Endothelial cell of umbilical vein (primary cell): ENCODE results near the gene FMNL1. TPM values are rescaled to one million over a fixed set of nuclear protein-coding genes. Genes with fewer than 3 reads are reported as not detected.

Experiments used
- BruUV-seq: library from RNA; stranded (reverse); fragments of 400-500 nt; replicated peaks from 2 replicates; lab custom pipeline; 2021; lab: Mats Ljungman, UMichigan
- CTCF ChIA-PET: fragments of 300-600, 350-600 bp; sonication (Branson Sonifier 250); formaldehyde crosslinking; loops from one replicate; lab custom pipeline; 2021; ENCODE audit warnings: antibody characterized with exemption, inconsistent platforms; lab: Charles Lee
- POLR2A ChIA-PET: fragments of 300-600, 350-600 bp; sonication (Branson Sonifier 250); formaldehyde crosslinking; loops from one replicate; lab custom pipeline; 2021; ENCODE audit warnings: antibody characterized with exemption, inconsistent platforms; lab: Charles Lee
- DNase-seq: peaks from one replicate; pipeline ENCODE4 v3.0.0-alpha.2; 2011; ENCODE audit warnings: low read depth, low spot score
- FAIRE-seq: peaks from 2 replicates; lab custom pipeline; 2011; peaks lifted over from hg19 to GRCh38; lab: Jason Lieb, UNC
- H2AFZ ChIP-seq: 2 replicates; pipeline ENCODE4 v1.6.0; 2012; ENCODE audit warnings: low read depth, low read length, control low read depth, inconsistent platforms
- H3K27ac ChIP-seq: 2 replicates; pipeline ENCODE4 v1.5.1; 2011; ENCODE audit warnings: low read depth, mild to moderate bottlenecking, control low read depth, low read length, moderate library complexity; ENCODE audit not compliant: insufficient read depth
- H3K27me3 ChIP-seq, 2 experiments: 2 replicates each; pipeline versions ENCODE4 v1.6.0 to v1.6.1; 2011; ENCODE audit warnings: low read length in 2 of 2, mixed read lengths in 1 of 2; ENCODE audit not compliant: control insufficient read depth in 2 of 2, insufficient read depth in 2 of 2
- H3K36me3 ChIP-seq, 2 experiments: 2 replicates in 1 of 2; 3 replicates in 1 of 2; pipeline ENCODE4 v1.5.1; 2011; ENCODE audit warnings: low read length in 2 of 2, mild to moderate bottlenecking in 1 of 2, moderate library complexity in 1 of 2; ENCODE audit not compliant: control insufficient read depth in 2 of 2, insufficient read depth in 2 of 2; ENCODE audit errors: extremely low read depth in 1 of 2
- H3K4me1 ChIP-seq: 3 replicates; pipeline ENCODE4 v1.5.1; 2011; ENCODE audit warnings: mild to moderate bottlenecking, low read length; ENCODE audit not compliant: control insufficient read depth, insufficient read depth; ENCODE audit errors: extremely low read depth
- H3K4me2 ChIP-seq: 2 replicates; pipeline ENCODE4 v1.6.1; 2011; ENCODE audit warnings: low read length, control low read depth, mixed read lengths; ENCODE audit not compliant: insufficient read depth
- H3K4me3 ChIP-seq, 3 experiments: fragments of 200-600 bp in 1 of 3; sonication (generic), shearing (Covaris generic) in 1 of 3; replicated peaks in 1 of 3; 2 replicates each; pipeline ENCODE4 v1.5.1; 2011 to 2016; ENCODE audit warnings: control low read depth in 3 of 3, low read length in 3 of 3, mild to moderate bottlenecking in 2 of 3, inconsistent platforms in 1 of 3, low read depth in 1 of 3, moderate library complexity in 1 of 3; ENCODE audit not compliant: insufficient read depth in 1 of 3
- H3K79me2 ChIP-seq: 2 replicates; pipeline ENCODE4 v1.6.0; 2012; ENCODE audit warnings: low read length, inconsistent platforms; ENCODE audit not compliant: control insufficient read depth, insufficient read depth
- H3K9ac ChIP-seq: replicated peaks from 2 replicates; pipeline ENCODE3; 2011; ENCODE audit warnings: low read length, control low read depth; ENCODE audit not compliant: insufficient read depth; ENCODE audit errors: extremely low read depth
- H3K9me1 ChIP-seq: replicated peaks from 3 replicates; pipeline ENCODE4 v1.6.0; 2011; ENCODE audit warnings: mild to moderate bottlenecking, low read length; ENCODE audit not compliant: control insufficient read depth, insufficient read depth; ENCODE audit errors: extremely low read depth
- H3K9me3 ChIP-seq: replicated peaks from 2 replicates; pipeline ENCODE4 v1.5.1; 2012; ENCODE audit warnings: low read length, inconsistent platforms; ENCODE audit not compliant: control insufficient read depth, insufficient read depth
- H4K20me1 ChIP-seq: replicated peaks from 2 replicates; pipeline ENCODE3; 2011; ENCODE audit warnings: mild to moderate bottlenecking, low read length; ENCODE audit not compliant: control insufficient read depth, insufficient read depth; ENCODE audit errors: extremely low read depth
- CTCF ChIP-seq, 2 donors: IDR thresholded peaks; 1 replicate in 1 of 2; 2 replicates in 1 of 2; pipeline ENCODE4 v1.5.1; 2011; ENCODE audit warnings: low read length in 2 of 2, mild to moderate bottlenecking in 2 of 2, moderate library complexity in 2 of 2, control low read depth in 1 of 2, inconsistent platforms in 1 of 2, low read depth in 1 of 2; ENCODE audit not compliant: insufficient read depth in 1 of 2; ENCODE audit errors: extremely low read depth in 1 of 2
- EZH2 ChIP-seq: IDR thresholded peaks from 2 replicates; pipeline ENCODE4 v1.6.1; 2012; ENCODE audit warnings: borderline replicate concordance, low read depth, mild to moderate bottlenecking, moderate library complexity, low read length, inconsistent platforms; ENCODE audit not compliant: severe bottlenecking
- FOS ChIP-seq: IDR thresholded peaks from 2 replicates; pipeline ENCODE4 v1.6.1; 2011; ENCODE audit warnings: mild to moderate bottlenecking, low read length, moderate library complexity, borderline replicate concordance; ENCODE audit not compliant: insufficient read depth
- GATA2 ChIP-seq: IDR thresholded peaks from 2 replicates; pipeline ENCODE4 v1.7.0; 2011; ENCODE audit warnings: low read depth, mild to moderate bottlenecking, moderate library complexity, mixed read lengths, low read length; ENCODE audit not compliant: insufficient read length, insufficient read depth
- JUN ChIP-seq: IDR thresholded peaks from 2 replicates; pipeline ENCODE4 v1.6.1; 2011; ENCODE audit warnings: borderline replicate concordance, low read depth; ENCODE audit not compliant: insufficient read length, insufficient read depth
- MAX ChIP-seq: IDR thresholded peaks from 2 replicates; pipeline ENCODE4 v1.6.1; 2011; ENCODE audit not compliant: insufficient read depth, insufficient read length
- MYC ChIP-seq: IDR thresholded peaks from one replicate; pipeline ENCODE4 v1.6.1; 2011; ENCODE audit warnings: mild to moderate bottlenecking, low read depth, low read length
- POLR2A ChIP-seq: IDR thresholded peaks from 2 replicates; pipeline ENCODE4 v1.6.1; 2012; ENCODE audit warnings: low read depth, mild to moderate bottlenecking, control low read depth, low read length
- POLR2AphosphoS5 ChIP-seq: IDR thresholded peaks from 2 replicates; pipeline ENCODE4 v1.6.1; 2012; ENCODE audit warnings: low read depth, mild to moderate bottlenecking, control low read depth, low read length, moderate library complexity; ENCODE audit not compliant: insufficient read depth
- dilution Hi-C: fragments of 300-500 bp; cut with MboI; formaldehyde crosslinking; loops from one replicate; pipeline ENCODE4 v1.15.0; 2019; ENCODE audit warnings: low sequenced_read_pairs; ENCODE audit not compliant: extremely low pct_ligation_motif_present
- intact Hi-C: fragments of 100-400 bp; cut with micrococcal nuclease; formaldehyde crosslinking; loops from one replicate; pipeline ENCODE4 v1.10.0; 2022
- polyA plus RNA-seq, 4 experiments: library from polyadenylated mRNA; depleted of rRNA in 3 of 4; stranded (reverse) in 3 of 4; unstranded in 1 of 4; fragments of >200 nt; gene quantifications; 2 replicates each; pipeline versions ENCODE4 v1.2.1 to v1.2.3, GENCODE V29; 2011 to 2012; ENCODE audit warnings: missing spikeins in 1 of 4
- total RNA-seq: library from RNA; stranded (reverse); gene quantifications from 2 replicates; pipeline ENCODE4 v1.2.3, GENCODE V29; 2021

FMNL1 gene
- total and polyA plus RNA-seq, 2 donors (not counting 3 experiments of a cell fraction or from before 2014, with no cell fraction given) = 0.95 to 1.6 TPM

- Histone ChIP-seq H3K79me2 (no peaks in the 10 kb centered on the region), H3K9me1 (no peaks in the 10 kb centered on the region), H3K27ac (no peak overlapping the region), H2AFZ (no peak overlapping the region), H3K9me3 (no peaks in the 10 kb centered on the region), H3K9ac (no peak overlapping the region), H4K20me1 (no peaks in the 10 kb centered on the region), H3K4me1 (peaks cover 12% of the 10 kb centered on the region), H3K36me3 (peaks cover 11 to 50% of the 10 kb centered on the region in 2 experiments), H3K4me2 (no peak overlapping the region), H3K4me3 (no peak overlapping the region), H3K27me3 (no peaks in the 10 kb centered on the region)
- TF ChIP-seq GATA2 (no peak), POLR2AphosphoS5 (no peak), FOS (no peak), POLR2A (no peak), JUN (no peak), MYC (no peak), CTCF (IDR thresholded peaks at IDR 0.05; ENCODE audit: extremely low read depth in 1 of 2, insufficient read depth in 1 of 2, low read depth in 1 of 2, low read length in 2 of 2) (no peak), EZH2 (no peak), MAX (no peak)
- intact Hi-C loops = no loop called here
- POLR2A ChIA-PET = no interaction called here
- CTCF ChIA-PET = interaction anchor here (1.5 to 1.6 kb wide), 2 partner anchors 11 to 51 kb away, joined by 5 read pairs; no protein-coding TSS in a partner anchor
- no peak for DNase-seq
- FAIRE-seq = no peak
- no TSS peak for BruUV-seq
- dilution Hi-C loops = no loop called here
Observed at GRCh38 chr17:45269912-45270311, 48.2 kb downstream of the FMNL1 start.
